ENCODE measurements around the gene ZNF195. TPM values are rescaled to one million over a fixed set of nuclear protein-coding genes. Genes with fewer than 3 reads are reported as not detected.

ZNF195 gene
- total RNA-seq, 4 donors from 2014 or later, result 14.4 to 22.4 (median 18.2) TPM

DNA sequence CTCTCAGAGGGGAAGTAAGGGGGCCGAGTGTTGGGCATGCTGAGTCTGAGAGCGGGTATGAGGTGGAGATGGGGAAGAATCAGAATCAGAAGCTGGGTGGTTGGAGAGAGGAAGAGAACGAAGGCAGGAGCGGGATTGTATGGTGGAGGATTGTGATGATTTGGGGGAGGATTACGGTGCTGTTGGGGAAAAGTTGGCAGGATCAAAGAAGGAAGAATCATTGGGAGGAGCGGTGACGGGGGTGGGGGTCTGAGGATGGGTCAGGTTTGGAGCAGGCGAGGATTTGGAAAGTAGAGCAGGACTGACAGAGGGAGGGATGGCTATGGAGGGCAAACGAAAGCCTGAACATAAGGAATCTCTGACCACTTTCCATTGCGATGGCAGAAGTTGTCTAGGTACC lies 22.1 kb downstream of the ZNF195 start:
- Histone ChIP-seq H3K9me3 (peaks cover 41% of the 10 kb centered on the region), H3K4me1 (no peaks in the 10 kb centered on the region), H3K27me3 (no peaks in the 10 kb centered on the region), H3K4me3 (no peak overlapping the region), H3K36me3 (peaks cover 34% of the 10 kb centered on the region), H3K27ac (no peak overlapping the region)
- TF ChIP-seq EP300 (IDR thresholded peaks at IDR 0.05), result no peak
- no peak for TF ChIP-seq POLR2AphosphoS5 (IDR thresholded peaks at IDR 0.05)
- TF ChIP-seq POLR2A (IDR thresholded peaks at IDR 0.05), result no peak
- TF ChIP-seq CTCF (IDR thresholded peaks at IDR 0.05), result no peak
- WGBS, result 94% methylated on average over 10 of the region's 10 CpGs
- DNase-seq (ENCODE audit: low spot score in 2 of 2), result no peak

GRCh38 chr11:3353066-3353465 lies 25.9 kb downstream of the ZNF195 start:
- no peak for DNase-seq (ENCODE audit: low spot score in 2 of 2)
- TF ChIP-seq POLR2AphosphoS5 (IDR thresholded peaks at IDR 0.05) (no peak), CTCF (IDR thresholded peaks at IDR 0.05) (no peak), POLR2A (IDR thresholded peaks at IDR 0.05) (no peak), EP300 (IDR thresholded peaks at IDR 0.05) (no peak)
- no peaks in the 10 kb centered on the region for H3K4me1 ChIP-seq
- WGBS, result 88% methylated on average over 5 of the region's 5 CpGs
- peaks cover 21% of the 10 kb centered on the region for H3K9me3 ChIP-seq
- H3K27ac ChIP-seq, result no peak overlapping the region
- H3K27me3 ChIP-seq, result no peaks in the 10 kb centered on the region
- H3K4me3 ChIP-seq, result no peak overlapping the region
- peaks cover 4% of the 10 kb centered on the region for H3K36me3 ChIP-seq

DNA sequence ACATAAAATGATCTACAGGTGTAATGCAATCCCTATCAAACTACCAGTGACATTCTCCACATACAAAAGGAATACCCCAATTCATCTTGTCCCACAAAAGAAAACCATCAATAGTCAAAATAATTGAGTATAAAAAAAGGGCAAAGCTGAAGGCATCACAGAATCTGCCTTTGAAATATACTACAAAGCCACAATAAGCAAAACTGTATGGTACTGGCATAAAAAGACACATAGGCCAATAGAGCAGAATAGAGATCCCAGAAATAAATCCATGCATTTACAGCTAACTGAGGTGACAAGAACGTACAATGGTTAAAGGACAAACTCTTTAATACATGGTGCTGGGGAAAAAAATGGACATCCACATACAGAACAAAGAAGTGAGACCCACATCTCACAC lies 31.8 kb downstream of the ZNF195 start:
- 83% methylated on average over 1 of the region's 1 CpG for WGBS
- Histone ChIP-seq H3K9me3 (no peaks in the 10 kb centered on the region), H3K36me3 (no peaks in the 10 kb centered on the region), H3K4me1 (no peaks in the 10 kb centered on the region), H3K27me3 (peaks cover 2% of the 10 kb centered on the region), H3K4me3 (no peak overlapping the region), H3K27ac (no peak overlapping the region)
- TF ChIP-seq CTCF (IDR thresholded peaks at IDR 0.05) (no peak), POLR2A (IDR thresholded peaks at IDR 0.05) (no peak), EP300 (IDR thresholded peaks at IDR 0.05) (no peak), POLR2AphosphoS5 (IDR thresholded peaks at IDR 0.05) (no peak)
- DNase-seq (ENCODE audit: low spot score in 2 of 2), result no peak

DNA sequence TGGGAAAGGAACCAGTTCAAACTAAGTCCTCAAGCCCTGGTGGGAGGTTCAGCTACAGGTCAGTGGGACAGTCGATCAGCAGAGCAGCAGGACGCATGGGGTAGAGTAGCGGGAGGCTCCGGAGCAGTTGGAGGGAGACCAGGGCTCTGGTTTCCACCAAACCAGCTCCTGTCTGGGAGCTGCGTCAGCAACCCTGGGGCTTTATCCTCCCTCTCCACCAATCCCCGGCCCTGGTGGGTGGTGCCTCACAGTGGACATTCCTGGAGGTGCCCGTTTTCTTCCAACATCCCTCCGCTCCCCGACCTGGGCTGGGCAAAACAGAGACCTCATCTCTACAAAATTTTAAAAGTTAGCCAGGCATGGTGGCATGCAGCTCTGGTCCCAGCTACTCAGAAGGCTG lies 32.4 kb downstream of the ZNF195 start:
- WGBS, result 94% methylated on average over 9 of the region's 9 CpGs

GRCh38 chr11:3345736-3346135 lies 33.2 kb downstream of the ZNF195 start:
- Histone ChIP-seq H3K9me3 (no peaks in the 10 kb centered on the region), H3K4me3 (no peak overlapping the region), H3K27ac (no peak overlapping the region), H3K36me3 (no peaks in the 10 kb centered on the region), H3K27me3 (peaks cover 6% of the 10 kb centered on the region), H3K4me1 (no peaks in the 10 kb centered on the region)
- no peak for DNase-seq (ENCODE audit: low spot score in 2 of 2)
- TF ChIP-seq POLR2A (IDR thresholded peaks at IDR 0.05), result no peak
- TF ChIP-seq EP300 (IDR thresholded peaks at IDR 0.05), result no peak
- TF ChIP-seq CTCF (IDR thresholded peaks at IDR 0.05), result no peak
- TF ChIP-seq POLR2AphosphoS5 (IDR thresholded peaks at IDR 0.05), result no peak
- 82% methylated on average over 10 of the region's 10 CpGs for WGBS

More for the DNA sequence above, 32.4 kb downstream of the ZNF195 start:
- no peaks in the 10 kb centered on the region for H3K4me1 ChIP-seq
- H3K4me3 ChIP-seq, result no peak overlapping the region
- TF ChIP-seq POLR2A (IDR thresholded peaks at IDR 0.05) (no peak), POLR2AphosphoS5 (IDR thresholded peaks at IDR 0.05) (no peak), EP300 (IDR thresholded peaks at IDR 0.05) (no peak), CTCF (IDR thresholded peaks at IDR 0.05) (no peak)
- H3K9me3 ChIP-seq, result no peaks in the 10 kb centered on the region
- H3K36me3 ChIP-seq, result no peaks in the 10 kb centered on the region
- DNase-seq (ENCODE audit: low spot score in 2 of 2), result no peak
- no peak overlapping the region for H3K27ac ChIP-seq
- H3K27me3 ChIP-seq, result peaks cover 6% of the 10 kb centered on the region

Measured in suprapubic skin (tissue), 4 donors.